Small intestine (tissue), 7 donors: ENCODE measurements around the gene MRGPRE. TPM values are rescaled to one million over a fixed set of nuclear protein-coding genes. Genes with fewer than 3 reads are reported as not detected.

ENCODE experiments used
- DNase-seq, 2 donors: peaks; one replicate each; pipeline versions ENCODE4 v3.0.0 to v3.0.0-alpha.2; 2013
- FAIRE-seq: peaks from 2 replicates; lab custom pipeline; 2012; peaks lifted over from hg19 to GRCh38; lab: Jason Lieb, UNC
- H3K27ac ChIP-seq, 3 donors: one replicate each; pipeline ENCODE4 v1.5.1; 2013; ENCODE audit warnings: low read length in 2 of 3, mild to moderate bottlenecking in 2 of 3, control low read depth in 1 of 3, inconsistent platforms in 1 of 3, low read depth in 1 of 3, moderate library complexity in 1 of 3
- H3K27me3 ChIP-seq, 3 donors: one replicate each; pipeline ENCODE4 v1.6.1; 2013; ENCODE audit warnings: low read length in 3 of 3, inconsistent platforms in 1 of 3; ENCODE audit not compliant: control insufficient read depth in 3 of 3, insufficient read depth in 3 of 3
- H3K36me3 ChIP-seq, 3 donors: one replicate each; pipeline ENCODE4 v1.6.1; 2013; ENCODE audit warnings: low read length in 3 of 3, inconsistent platforms in 1 of 3, low read depth in 1 of 3, mild to moderate bottlenecking in 1 of 3, moderate library complexity in 1 of 3; ENCODE audit not compliant: control insufficient read depth in 3 of 3, insufficient read depth in 2 of 3
- H3K4me1 ChIP-seq, 3 donors: one replicate each; pipeline ENCODE4 v1.6.1; 2013; ENCODE audit warnings: low read length in 2 of 3, inconsistent platforms in 1 of 3, low read depth in 1 of 3, mild to moderate bottlenecking in 1 of 3, moderate library complexity in 1 of 3; ENCODE audit not compliant: control insufficient read depth in 3 of 3, insufficient read depth in 2 of 3
- H3K4me3 ChIP-seq, 3 donors: one replicate each; pipeline ENCODE4 v1.5.1; 2013; ENCODE audit warnings: low read length in 3 of 3, control low read depth in 1 of 3, inconsistent platforms in 1 of 3, low read depth in 1 of 3, mild to moderate bottlenecking in 1 of 3, moderate library complexity in 1 of 3
- H3K9me3 ChIP-seq, 2 donors: one replicate each; pipeline ENCODE4 v1.6.1; 2013; ENCODE audit warnings: low read depth in 1 of 2, low read length in 1 of 2; ENCODE audit not compliant: control insufficient read depth in 2 of 2, insufficient read depth in 1 of 2
- WGBS, 3 donors: extraction: QIAGEN DNeasy Blood & Tissue Kit; methylation state at CpG; one replicate each; pipeline ENCODE4 v1.1.7; 2013; 5-methylcytosine and 5-hydroxymethylcytosine counted together
- polyA plus RNA-seq, 4 donors: library from polyadenylated mRNA; stranded (reverse) in 3 of 4; unstranded in 1 of 4; fragments of 200-250 nt in 3 of 4; fragments of 120-200 nt in 1 of 4; gene quantifications; one replicate each; pipeline versions ENCODE4 v1.2.1 to v1.2.3, GENCODE V29; 2013
- donor health status: healthy with polysubstance abuse.
- donor health status: control.
- donor health status: control.
- donor health status: Bipolar disorder and iron deficiency.
- donor health status: healthy.

MRGPRE gene
- polyA plus RNA-seq, 4 donors: 0.22 TPM; not detected in 3

DNA sequence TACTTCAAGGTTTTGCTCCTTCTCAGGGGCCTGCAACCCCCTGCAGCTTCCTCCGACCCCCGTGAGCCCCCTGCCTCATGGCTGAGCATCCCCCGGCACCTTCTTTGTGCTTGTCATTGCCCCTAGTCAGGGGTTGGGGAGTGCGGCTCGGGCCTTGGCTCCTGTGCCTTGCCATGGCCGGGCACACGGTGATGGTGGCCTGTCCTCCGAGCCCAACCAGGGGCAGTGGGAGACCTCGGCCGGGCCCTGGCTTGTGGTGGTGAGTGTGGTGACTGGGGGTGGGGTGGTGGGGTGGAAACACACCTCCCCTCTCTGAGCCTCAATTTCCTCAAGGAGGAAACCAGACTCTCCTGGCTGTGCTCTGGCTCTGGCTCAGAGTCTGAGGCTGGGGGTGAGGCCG lies 12.1 kb downstream of the MRGPRE start:
- Histone ChIP-seq H3K4me3 (no peak overlapping the region), H3K27ac (no peak overlapping the region), H3K27me3 (peaks cover 0 to 59% (median 3%) of the 10 kb centered on the region in 3 donors), H3K36me3 (no peaks in the 10 kb centered on the region), H3K4me1 (no peaks in the 10 kb centered on the region), H3K9me3 (no peaks in the 10 kb centered on the region)
- DNase-seq: no peak
- whole genome bisulfite sequencing, 3 donors: 44 to 63% (median 55%) methylated on average over 11 of the region's 11 CpGs
- FAIRE-seq: no peak

GRCh38 chr11:3219281-3219892 lies 12.8 kb downstream of the MRGPRE start:
- Histone ChIP-seq H3K27ac (no peak overlapping the region), H3K4me3 (no peak overlapping the region), H3K27me3 (peaks cover 0 to 55% (median 3%) of the 10 kb centered on the region in 3 donors), H3K4me1 (no peaks in the 10 kb centered on the region), H3K36me3 (no peaks in the 10 kb centered on the region), H3K9me3 (no peaks in the 10 kb centered on the region)
- no peak for DNase-seq
- WGBS, 3 donors: 65 to 69% (median 68%) methylated on average over 14 of the region's 14 CpGs
- no peak for FAIRE-seq

DNA sequence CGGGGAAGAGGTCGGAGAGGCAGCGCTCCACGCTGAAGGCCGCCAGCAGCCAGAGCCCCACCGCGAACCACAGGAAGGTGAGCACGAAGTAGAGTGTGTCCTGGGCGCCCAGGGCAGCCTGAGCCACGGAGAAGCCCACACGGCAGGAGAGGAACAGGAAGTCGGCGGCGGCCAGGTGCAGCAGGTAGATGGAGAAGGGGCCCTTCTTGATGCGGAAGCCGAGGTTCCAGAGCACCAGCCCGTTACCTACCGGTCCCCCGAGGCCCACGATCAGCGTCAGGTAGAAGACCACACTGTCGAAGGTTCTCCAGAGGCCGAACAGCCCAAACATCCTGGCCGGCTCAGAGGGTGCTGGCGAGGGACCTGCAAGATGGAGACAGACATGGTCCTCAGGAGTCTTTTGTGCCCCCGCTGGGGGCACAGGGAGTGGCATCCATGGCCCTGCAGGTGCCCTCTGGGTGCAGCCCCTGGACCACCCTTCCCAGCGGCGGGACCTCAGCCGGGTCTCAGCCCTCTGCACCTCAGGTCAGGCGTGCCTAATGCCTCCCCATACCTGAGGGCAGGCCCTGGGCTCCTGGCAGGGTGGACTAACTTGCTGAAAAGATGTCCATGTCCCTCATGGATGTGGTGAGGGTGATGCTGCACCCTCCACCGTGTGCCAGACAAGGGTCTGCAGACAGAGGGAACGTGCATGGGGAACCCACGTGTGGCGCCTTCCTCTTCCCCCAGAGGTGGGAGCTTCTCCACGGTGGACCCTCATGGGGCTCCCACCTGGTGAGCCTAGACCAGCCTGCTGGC lies 13.5 kb downstream of the MRGPRE start, which contains the start of gene MRGPRG:
MRGPRG (minus strand) TSS at position 331 of the 798 bp plus-strand sequence; CDS start at position 331, 0 bp downstream.
- no peaks in the 10 kb centered on the region for H3K9me3 ChIP-seq
- FAIRE-seq (no peak), DNase-seq (no peak)
- H3K27me3 ChIP-seq: peaks cover 0 to 50% (median 3%) of the 10 kb centered on the region in 3 donors
- H3K36me3 ChIP-seq: no peaks in the 10 kb centered on the region
- no peaks in the 10 kb centered on the region for H3K4me1 ChIP-seq
- no peak within 1 kb of the TSS for H3K27ac ChIP-seq
- 75 to 84% (median 80%) methylated on average over 34 to 35 of the region's 35 CpGs for WGBS, 3 donors
- H3K4me3 ChIP-seq: no peak within 1 kb of the TSS

DNA sequence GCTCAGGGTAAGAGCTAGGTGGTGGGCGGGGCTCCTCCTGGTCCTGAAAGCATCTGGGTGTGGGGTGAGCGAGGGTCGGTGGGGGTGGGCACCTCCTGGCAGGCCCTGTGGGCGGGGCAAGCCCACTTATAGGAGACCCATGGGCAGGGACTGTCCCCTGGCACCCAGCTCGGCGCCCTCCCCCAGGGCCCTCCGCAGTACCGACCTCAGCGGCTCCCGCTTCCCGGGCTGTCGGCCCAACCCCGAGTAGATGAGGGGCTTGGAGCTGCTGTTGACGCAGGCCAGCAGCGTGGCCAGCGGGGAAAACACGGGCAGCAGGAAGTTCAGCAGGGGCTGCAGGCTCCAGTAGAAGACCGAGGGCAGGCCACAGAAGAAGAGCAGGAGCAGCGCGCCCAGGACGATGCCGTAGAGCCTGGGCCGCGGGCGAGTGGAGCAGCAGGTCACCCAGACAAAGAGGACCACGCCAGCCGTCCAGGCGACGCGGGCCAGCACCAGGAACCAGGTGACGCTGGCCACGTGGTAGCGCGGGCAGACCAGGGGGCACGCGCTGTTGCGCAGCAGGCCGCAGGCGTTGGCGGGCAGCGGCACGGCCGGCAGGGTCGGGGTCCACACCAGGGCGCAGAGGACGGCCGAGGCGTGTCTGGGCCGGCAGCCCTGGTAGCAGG lies 14.3 kb downstream of the MRGPRE start:
- FAIRE-seq: no peak
- Histone ChIP-seq H3K27me3 (peaks cover 0 to 43% (median 3%) of the 10 kb centered on the region in 3 donors), H3K36me3 (no peaks in the 10 kb centered on the region), H3K4me1 (no peaks in the 10 kb centered on the region), H3K9me3 (no peaks in the 10 kb centered on the region), H3K27ac (no peak overlapping the region), H3K4me3 (no peak overlapping the region)
- 89 to 93% (median 89%) methylated on average over 44 to 49 of the region's 49 CpGs for WGBS, 3 donors
- no peak for DNase-seq

GRCh38 chr11:3216027-3216525 lies 16.1 kb downstream of the MRGPRE start:
- DNase-seq (no peak), FAIRE-seq (no peak)
- no peak overlapping the region for H3K4me3 ChIP-seq
- 61 to 71% (median 62%) methylated on average over 11 of the region's 11 CpGs for WGBS, 3 donors
- H3K9me3 ChIP-seq: peaks cover 0 to 4% of the 10 kb centered on the region in 2 donors
- H3K4me1 ChIP-seq: no peaks in the 10 kb centered on the region
- no peak overlapping the region for H3K27ac ChIP-seq
- H3K36me3 ChIP-seq: no peaks in the 10 kb centered on the region
- H3K27me3 ChIP-seq: peaks cover 0 to 29% (median 3%) of the 10 kb centered on the region in 3 donors

DNA sequence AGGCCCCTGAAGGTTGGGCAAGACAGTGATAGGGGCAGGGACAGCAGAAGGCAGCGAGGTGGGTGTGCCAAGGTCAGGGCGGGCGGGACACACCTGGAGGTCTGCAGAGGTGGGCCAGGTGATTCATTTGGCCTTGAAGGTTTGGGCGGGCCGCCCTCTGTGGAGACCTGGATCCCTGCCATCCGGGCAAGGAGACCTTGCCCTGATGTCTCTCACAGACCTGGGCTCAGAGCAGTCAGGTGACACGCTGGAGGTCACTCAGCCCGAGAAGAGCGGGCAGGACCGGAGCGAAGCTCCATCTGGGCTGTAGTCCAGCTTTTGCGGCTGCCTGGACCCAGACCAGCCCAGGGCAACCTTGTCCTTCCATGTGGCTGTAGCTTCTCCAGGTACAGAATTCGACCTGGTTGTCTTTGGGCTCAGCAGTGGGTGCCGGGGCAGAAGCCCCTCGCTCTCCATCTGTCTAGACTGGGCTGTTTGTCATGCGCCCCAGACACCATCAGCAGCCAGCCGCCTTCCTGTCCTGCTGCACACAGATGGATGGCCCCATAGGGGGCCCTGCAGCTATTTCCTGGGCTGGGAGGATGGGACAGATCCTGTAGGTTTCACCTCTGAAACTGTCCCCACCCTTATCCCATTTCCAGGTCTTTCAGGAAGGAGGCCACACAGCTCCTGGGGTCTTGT lies 16.7 kb downstream of the MRGPRE start:
- no peak overlapping the region for H3K27ac ChIP-seq
- 18 to 59% (median 39%) methylated on average over 17 of the region's 17 CpGs for WGBS, 3 donors
- H3K4me1 ChIP-seq: no peaks in the 10 kb centered on the region
- DNase-seq (peak in 1 of 2 donors; percentile 9), FAIRE-seq (no peak)
- no peak overlapping the region for H3K4me3 ChIP-seq
- no peaks in the 10 kb centered on the region for H3K36me3 ChIP-seq
- H3K27me3 ChIP-seq: peaks cover 0 to 23% (median 3%) of the 10 kb centered on the region in 3 donors
- H3K9me3 ChIP-seq: peaks cover 0 to 6% of the 10 kb centered on the region in 2 donors

DNA sequence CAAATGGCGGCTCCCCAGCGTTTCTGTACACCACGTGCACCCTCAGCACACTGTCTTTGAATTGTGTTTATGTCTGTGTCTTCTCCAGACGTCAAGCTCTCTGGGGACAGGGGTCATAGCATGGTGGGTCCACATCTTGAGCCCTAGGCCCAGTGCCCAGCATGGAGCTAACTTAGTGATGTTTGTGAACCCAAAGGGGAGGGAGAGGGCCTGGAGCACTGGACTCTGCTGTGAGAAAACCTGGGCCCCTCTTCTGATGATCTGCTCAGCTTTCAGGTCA lies 17.9 kb downstream of the MRGPRE start:
- WGBS, 3 donors: 74 to 80% (median 79%) methylated on average over 4 of the region's 4 CpGs
- H3K36me3 ChIP-seq: no peaks in the 10 kb centered on the region
- FAIRE-seq (no peak), DNase-seq (no peak)
- H3K27me3 ChIP-seq: peaks cover 0 to 16% (median 3%) of the 10 kb centered on the region in 3 donors
- peaks cover 0 to 8% of the 10 kb centered on the region in 2 donors for H3K9me3 ChIP-seq
- H3K4me3 ChIP-seq: no peak overlapping the region
- H3K4me1 ChIP-seq: no peaks in the 10 kb centered on the region
- no peak overlapping the region for H3K27ac ChIP-seq
